Activated CD8-positive, alpha-beta memory T cell treated with anti-CD3 and anti-CD28 coated beads, Interleukin-2, amount 50 U/mL, for 1 hour (primary cell): Measurements from ENCODE around the gene PIGO.
A peak's percentile ranks its signal among the peaks of the same experiment; 100 is the strongest.

Experiments
- DNase-seq: peaks from one replicate; pipeline ENCODE4 v3.0.0-alpha.2; 2020; ENCODE audit errors: extremely low read depth

PIGO gene

DNA sequence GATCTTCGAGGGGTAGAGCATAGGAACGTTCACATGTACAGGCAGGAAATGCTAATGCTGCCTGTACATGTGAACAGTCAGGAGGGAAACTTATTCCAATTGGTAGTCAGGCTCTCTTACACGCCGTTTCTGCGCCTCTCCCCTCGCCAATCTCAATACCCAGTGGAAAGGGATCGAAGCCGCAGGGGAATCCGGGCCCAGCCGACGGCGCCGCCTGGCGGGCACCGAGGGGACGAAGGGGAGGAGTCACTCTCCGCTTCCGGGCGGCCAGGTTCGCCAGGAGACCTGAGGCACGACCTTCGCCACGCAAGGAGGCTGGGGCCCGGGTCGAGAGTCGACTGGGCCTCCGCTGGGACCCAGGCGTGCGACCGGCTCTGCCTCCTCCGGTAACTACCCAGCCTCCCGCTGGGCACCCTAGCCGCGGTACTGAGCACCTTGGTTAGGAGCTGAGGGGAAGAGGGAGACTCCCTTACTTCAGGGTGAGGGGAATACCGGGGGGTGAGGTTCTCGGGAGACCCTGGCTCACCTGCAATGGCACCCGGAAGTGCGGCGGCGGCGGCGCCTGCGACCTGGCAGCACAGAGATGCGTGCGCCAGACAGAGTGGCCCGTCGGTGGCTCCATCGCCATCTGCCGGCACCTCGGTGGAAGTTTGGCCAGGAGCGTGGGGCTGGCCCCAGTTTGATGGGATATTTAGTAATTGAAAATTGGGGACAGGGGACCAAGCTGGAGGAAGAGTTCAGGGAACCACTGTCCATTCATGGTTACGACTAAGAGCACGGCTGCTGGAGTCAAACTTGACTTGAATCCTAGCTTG lies at the start of gene PIGO:
Gene PIGO, minus strand, starts transcription at position 557 of the 815 bp plus-strand sequence. CDS start 1,026 bp downstream, outside the sequence.
- peak; percentile 73 for DNase-seq

DNA sequence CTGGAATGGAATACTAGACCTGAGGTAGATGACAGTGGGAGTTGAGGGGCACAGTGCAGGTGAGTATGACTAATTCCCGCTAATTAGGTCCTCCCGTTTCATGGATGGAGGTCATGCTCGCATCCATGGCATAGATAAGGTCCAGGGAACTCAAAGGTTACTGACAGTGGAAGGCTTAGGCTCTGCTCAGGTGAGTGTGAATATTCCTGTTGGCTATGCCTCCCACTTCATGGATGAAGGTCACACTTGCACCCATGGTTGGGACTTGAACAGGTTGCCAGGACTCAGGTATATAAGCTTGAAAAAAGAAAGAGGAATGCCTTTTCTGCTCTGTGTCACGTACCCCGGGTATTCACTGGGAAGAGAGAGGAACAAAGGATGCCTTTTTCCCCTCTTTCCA lies 45.6 kb upstream of the PIGO start:
- no peak for DNase-seq

DNA sequence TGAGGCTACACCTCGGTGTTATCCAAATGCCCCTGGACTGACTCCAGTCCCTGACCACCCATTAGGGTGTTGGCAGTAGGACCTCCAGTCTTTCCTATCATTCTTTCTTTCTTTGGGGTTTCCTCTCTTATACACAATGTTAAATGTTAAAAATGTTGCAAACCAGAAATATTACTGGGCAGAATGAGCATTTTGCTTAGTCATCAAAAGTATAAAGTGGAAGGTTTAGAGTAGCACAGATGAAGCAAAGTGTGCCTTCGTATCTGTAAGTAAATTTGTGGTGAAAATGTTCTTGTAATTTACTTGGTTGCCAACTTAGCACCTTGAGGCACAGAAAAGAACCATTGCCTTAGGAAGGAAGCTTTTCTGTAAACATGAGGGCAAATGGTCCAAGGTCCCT lies 43.7 kb upstream of the PIGO start:
- no peak for DNase-seq

DNA sequence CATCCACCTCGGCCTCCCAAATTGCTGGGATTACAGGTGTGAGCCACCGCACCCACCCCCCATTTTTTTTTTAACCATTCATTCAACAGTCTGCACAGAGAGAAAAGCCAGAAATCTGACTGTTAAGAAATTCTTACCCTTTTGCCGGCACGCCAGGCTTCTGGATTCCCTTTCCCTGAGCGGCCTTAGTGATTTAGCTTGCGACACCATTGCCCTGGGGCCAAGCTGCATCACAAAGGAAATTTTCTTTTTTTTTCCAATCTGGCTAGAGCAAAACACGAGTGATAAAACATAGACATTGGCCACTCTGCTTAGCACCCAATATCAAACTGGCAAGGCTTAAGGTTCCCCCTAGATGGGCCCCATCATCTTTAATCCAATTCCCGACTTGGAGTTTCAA lies 40.5 kb upstream of the PIGO start:
- DNase-seq: no peak

DNA sequence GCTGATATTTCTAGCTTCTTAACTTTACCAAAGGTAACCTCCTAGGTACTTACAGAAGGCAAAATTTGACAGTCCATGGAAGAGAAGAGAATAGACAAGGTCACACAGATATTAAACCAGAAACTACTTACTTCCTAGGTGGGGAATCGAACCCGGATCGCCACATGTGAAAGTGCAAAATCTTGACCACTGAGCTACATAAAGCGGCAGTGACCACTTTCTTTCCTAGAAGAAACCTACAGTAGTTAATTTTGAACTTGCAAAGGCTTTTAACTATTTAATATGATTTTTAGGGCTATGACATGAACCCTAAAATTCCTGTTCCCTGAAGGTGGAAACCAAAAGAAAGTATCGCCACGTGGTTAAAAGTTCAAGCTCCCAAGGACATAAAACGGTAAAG lies 39.6 kb upstream of the PIGO start:
- DNase-seq: no peak

DNA sequence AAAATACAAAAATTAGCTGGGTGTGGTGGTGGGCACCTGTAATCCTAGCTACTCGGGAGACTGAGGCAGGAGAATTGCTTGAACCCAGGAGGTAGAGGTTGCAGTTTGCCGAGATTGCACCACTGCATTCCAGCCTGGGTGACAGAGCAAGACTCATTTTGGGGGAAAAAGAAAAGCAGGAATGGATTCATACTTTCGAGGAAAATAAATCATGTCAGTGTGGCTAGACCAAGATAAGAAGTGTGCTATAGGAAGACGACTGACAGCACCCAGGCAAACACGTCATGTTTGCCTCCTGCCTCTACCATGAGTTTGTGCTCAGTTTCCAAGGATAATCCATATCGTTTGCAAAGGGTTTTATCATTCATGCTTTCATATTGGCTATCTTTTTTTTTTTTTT lies 38.5 kb upstream of the PIGO start:
- DNase-seq: no peak

DNA sequence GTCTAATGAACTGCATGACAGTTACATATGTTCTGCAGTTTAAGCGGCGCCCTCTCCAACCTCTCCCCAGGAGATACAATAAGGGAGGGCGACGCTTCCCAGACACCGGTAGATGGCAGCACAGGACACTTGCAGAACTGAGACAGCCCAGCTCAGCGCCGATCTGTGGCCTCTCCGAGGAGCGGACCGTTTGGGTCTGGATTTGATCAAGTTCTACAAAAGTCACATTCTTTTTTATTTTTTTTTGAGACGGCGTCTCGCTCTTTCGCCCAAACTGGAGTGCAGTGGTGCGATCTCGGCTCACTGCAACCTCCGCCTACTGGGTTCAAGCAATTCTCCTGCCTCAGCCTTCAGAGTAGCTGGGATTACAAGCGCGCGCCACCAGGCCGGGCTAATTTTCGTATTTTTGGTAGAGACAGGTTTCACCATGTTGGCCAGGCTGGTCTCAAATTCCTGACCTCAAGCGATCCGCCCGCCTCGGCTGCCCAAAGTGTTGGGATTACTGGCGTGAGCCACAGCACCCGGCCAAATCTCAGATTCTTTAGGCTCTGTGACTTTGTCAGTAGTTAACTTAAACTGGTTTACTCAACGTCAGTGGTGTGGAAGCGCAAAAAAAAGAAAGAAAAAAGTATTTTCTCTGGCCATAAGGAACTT lies 20.6 kb upstream of the PIGO start:
- DNase-seq: peak; percentile 84

DNA sequence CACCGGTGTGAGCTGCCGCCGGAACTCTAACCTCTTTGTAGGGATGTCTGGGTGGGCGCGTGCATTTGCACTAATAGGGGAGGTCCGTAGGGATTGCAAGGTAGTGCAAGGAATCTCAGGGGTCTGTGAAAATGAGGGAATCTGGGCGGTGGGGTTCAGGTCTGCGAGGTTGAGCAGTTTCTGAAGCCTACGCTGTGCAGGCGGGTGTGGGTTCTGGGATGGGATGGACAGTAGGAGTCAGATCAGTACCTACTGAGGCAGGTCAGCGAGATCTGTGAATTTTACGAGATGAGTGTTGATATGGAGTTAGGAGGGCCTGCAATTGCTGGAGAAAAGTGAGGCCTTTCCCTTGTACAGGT lies 20.1 kb upstream of the PIGO start:
- no peak for DNase-seq

DNA sequence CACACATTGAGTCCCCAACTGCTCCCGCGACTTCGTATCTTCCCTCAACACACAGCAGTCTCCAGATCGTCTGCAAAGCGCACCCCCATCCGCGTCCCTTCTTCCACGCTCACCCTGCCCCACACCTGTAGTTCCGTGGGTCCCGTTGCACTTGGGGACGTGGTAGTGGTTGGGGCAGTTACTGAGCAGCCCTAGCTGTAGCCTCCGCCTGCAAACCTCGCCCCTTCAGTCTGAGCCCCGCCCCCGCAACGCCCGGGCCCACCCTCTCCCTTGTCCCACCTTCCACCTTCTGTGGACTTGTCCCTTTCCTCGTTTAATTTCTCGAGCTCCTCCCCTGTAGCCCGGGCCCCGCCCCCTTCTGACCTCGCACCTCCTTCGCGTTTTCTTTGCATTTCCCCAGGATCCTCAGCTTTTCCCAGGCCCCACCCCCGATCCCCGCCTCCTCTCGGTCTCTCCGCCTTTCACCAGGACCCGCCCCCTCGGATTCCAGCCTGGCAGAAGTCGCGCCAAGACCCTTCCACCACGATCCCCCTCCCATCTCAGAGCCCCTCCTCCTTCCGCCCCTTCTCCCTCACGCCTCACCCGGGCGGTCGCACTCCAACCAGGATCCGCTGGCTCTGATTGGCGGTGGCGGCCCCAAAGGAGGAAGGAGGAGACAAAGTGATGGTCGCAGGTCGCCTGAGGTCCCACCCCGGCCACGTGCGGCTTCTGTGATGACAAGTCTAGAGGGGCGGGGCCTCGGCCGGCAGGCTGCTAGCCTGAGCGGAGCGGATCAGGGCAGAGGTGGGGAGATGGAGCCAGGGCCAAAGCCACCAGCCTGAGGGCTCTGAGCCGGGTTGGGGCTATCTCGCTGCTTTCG lies 19.5 kb upstream of the PIGO start, which contains the start of gene ATOSB:
Gene ATOSB, minus strand, starts transcription at position 183 of the 859 bp plus-strand sequence. CDS start 7,588 bp downstream, outside the sequence.
- DNase-seq: peak; percentile 80

DNA sequence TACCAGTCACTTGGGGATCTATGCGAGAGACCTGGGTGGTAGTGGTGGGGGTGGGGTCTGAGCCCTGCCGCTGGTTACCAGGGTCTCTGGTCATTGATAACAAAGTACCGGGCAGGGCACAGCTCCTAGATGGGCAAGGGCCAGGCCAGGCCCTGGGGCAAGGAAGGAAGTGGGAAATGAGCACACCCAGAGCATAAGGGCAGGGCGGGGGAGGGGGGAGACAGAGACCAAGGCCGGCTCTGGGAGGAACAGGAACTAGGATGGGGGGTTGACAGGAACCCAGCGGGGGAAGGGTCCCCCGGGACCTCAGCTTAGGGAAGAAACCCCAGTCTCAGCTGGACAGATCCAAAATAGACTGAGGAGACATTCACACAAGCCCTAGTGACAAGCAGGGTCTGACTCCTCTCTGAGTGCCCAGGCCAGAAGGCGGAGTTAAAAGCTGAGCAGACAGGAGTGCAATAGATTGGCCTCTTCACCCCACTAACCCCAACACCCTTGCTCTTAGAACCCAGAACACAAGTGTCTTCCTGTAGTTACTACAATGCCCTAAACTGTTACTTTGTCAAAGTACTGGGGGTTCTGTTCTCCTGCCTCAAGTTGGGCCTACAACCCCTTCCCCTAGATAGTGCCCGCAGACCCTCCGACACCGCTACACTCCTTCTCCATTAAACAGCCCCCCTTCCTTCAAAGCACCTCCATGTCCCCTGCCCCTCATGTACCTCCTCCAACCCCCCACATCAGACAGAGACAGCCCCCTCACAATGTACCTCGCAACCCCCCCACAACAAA lies 18.6 kb upstream of the PIGO start:
- DNase-seq: no peak

DNA sequence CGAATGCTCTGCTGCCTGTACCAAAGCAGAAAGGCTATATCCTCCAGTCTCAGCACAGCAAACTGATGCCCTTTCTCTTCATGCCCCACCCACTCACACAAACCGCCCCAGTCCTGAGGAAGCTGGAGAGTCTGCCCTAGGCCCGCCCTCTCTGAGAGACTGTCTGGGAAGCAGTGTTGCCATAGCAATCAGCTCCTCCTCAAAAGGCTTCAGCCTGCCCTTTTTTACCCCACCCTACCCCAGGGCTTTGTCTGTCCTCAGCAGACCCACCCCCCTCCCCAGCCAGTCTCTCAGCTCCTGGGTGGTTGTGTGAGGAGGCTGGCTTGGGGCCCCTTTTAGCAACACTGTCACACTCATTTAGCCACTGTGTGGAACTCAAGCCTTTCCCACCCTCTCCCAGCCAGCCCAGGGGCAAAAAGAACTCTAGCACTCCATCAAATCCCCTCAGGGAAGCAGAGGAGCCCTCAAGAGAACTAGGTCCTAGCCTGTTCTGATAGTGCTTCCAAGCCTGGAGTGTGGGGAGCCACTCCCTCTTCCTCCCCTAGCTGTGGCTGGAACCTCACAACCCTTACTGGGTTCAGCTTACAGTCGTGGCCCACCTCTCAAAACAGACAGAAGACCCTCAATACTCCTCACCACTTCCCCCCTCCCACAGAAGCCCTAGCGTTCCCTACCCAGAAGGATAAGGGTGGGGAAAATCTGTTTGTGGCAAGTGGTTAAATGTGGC lies 17.9 kb upstream of the PIGO start:
- DNase-seq: peak; percentile 46

DNA sequence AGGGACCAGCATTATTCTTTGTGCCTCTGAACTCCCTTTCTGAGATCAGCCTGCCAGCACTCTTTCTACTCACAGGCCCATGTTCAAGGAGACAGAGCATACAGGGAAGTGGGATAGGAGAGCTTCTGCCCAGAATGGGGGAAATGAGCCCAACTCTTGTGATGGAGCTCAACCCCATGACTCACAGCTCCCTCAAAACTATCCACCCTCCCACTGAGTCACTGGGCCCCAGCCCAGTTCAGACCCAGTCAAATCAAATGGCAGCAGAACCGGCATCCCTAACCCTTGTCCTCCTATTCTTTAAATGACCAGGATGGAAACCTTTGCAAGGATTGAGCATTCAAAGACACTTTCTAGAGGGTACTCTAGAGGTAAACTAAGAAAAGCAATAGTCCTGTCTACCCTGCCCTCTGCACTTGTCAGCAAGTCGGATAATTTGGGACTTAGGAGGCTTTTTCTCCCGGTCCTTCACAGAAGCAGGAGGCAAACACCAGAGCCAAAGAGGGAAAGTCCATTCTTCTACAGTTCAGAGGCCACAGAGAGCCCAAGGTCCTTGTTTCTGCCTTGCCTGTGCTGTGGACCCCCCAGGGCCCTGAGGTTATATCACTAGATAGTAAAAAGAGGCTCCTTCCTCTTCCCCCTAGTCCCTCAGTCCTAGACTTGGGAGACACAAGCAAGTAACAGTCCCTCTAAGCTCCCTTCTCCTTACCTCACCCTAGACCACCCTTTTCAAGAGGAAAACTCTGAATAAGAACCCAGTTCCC lies 16.0 kb upstream of the PIGO start:
- DNase-seq: no peak

DNA sequence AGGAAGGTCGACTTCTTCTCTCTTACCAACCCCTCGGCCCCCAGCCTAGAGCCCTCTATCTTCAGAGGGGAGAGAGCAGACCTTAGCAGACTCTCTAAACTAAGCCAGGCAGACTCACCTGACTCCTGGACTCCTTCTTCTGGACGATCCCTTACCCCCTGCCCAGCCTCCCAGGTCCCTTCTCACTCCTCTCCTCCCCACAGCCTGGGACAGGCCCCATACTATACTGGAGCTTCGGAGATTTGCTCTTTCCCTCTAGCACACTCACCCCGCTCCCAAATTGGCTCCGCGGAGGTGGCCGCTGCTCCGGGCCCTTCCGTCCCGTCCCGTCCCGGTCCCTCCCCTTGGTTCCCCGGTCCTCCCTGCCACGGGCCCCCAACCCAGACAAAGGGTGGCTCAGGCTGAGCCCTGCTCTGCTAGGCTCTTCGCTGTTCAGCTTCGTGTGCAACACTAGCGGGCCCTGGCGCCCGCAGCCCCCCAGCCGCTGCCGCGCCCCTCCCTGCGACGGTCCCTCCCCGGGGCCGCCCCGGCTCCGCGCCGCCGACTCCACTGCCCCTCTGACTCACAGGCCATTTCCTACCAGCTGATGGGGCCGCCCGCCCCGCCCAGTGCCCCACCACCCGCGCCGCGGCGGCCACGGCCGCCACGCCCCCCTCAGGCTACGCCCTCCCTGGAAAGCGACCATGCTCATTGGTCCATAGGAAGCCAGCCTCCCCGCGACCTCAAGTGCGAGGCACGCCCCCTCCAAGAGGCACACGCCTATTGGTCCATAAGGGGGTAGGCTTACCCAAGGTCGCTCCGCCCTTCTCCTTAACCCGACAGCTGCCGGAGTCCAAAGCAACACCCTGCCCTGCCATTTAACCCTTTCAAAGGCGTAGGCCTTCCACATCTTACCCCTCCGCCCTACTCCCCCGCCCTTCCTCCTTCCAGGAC lies 14.9 kb upstream of the PIGO start:
- peak; percentile 93 for DNase-seq

DNA sequence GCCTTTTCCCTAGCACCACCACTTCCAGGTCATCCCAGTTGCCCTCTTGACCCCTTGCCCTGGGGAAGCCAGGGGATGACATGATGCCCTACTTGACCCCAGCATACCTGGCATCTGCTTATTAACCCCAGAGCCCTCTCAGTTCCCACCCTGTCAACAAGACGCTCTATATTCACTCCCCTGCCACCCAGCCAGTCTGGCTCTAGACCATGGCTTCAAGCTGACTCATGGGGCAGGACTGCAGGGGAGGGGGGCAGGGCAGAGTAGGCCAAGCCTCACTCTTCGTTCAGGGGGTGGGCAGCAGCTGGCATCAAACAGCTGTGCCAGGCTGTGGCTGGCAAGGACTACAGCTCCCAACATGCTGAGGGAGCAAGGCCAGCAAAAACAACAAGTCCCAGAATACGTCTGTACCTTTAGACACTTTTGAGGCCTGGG lies 14.0 kb upstream of the PIGO start:
- DNase-seq: no peak

DNA sequence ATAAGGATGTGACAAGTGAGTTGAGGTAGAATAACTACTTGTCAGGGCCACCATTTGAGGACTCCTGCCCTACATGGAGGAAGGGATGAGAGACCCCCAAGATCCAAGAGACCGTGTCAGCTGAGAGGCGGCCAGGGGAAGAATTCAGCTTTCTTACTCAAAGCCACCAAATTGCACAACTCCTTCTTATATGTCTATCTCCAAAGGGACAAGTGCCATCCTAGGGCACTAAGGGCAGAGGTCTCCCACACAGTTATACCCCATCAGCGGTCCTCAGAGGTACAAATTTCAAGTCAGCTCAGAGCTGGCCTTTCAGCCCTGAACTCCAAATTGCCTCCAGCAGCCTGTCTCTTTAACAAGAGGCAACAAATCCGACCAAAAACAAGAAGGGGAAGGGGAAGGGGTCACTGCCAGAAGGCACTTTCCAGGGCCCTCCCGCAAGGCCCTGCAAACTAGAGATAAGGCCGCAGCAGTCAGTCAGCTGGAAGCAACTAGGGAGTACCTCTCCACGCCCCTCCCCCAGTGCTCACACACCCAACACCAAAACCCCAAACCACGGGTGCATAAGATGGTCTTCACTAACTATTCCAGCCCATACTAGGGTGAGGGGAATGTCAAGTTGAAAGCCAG lies 12.7 kb upstream of the PIGO start:
- DNase-seq: no peak

DNA sequence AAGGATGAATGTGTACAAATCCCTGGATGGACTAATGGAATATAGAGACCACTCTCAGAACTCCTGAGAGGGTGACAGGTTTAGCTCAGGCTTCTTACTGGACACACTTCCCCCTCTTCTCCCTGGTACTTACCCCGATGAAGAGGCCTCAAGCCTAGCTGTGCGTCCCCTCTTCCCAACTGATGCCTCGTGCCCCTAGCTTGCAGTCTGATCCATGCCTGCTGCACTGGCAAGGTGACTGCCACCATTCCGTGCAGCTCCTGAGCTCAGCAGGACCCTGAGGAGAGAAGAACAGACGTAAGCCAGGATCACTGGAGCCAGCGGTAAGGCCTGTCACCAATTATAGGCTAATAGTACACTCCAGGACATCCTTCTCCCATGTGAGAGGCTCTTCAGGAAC lies 12.1 kb upstream of the PIGO start:
- no peak for DNase-seq

DNA sequence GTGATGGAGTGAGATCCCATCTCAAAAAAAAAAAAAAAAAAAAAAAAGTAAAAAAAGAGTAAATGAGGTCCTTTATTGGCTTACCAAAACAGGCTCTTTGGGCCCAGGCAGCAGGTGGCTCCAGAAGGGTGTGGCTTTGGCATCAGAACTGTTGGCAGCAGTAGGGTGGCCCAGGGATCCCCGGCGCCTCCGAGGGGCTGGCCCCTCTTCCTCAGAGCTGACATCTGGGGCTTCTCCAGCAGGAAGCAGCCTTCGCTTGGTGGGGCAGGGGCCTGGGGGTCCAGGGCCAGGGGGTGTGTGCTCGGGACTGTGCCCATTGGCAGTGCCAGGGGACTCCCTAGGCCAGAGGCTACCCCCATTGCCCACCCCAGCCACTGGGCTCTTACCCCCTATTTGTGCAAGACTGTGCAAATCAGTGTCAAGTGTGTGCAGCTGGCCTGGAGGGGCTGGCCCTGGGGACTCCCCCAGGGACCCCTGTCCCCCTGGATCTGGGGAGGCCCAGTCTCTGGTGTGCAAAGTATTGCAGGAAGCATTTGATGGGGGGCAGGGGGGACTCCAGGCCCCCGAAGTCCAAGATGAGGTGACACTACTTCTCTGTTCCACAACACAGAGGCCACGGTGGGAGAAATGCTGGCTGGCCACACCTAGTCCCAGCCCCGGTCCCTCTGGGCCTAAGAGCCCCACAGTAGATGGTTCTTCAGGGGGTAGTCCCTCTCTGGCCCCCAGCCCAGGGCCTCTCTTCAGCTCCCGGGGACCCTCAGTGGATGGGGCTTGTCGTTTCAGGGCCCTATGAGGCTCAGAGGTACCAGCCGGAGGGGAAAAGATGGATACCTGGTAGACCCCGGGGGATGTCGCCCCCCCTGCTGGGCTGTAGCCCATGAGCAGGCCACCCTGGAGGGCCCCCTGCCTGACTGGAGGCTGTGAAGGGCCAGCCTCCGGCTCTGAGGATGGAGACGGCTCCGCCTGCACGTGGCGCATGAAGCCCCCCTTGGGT lies 11.2 kb upstream of the PIGO start:
- DNase-seq: no peak
